ENCODE results near the gene MC4R.

Gene MC4R

GRCh38 chr18:60322591-60322990 is 50.0 kb downstream of the MC4R start:
- DNase-seq: no peak

Data from NK-92 treated with Interleukin-12 subunit alpha and Interleukin-12 subunit beta, amount 100 ng/mL, for 24 hours (cell line).